Measurements from ENCODE around the gene KIAA0753.

The KIAA0753 gene

GRCh38 chr17:6640536-6641246, at the start of gene KIAA0753, which contains the start of gene TXNDC17:
TSS of gene KIAA0753 (minus strand) at chr17:6640711. CDS start at chr17:6635103, 5,608 bp downstream.
TSS of gene TXNDC17 (plus strand) at chr17:6641060. CDS start at chr17:6641083, 23 bp downstream.
- DNase-seq (ENCODE audit: low read depth, low spot score): no peak

- DNase-seq (ENCODE audit: low read depth, low spot score): no peak
These were observed 48.4 kb upstream of the KIAA0753 start for GRCh38 chr17:6688944-6689343.

GRCh38 chr17:6686026-6686425, 45.5 kb upstream of the KIAA0753 start:
- DNase-seq (ENCODE audit: low read depth, low spot score): no peak

DNA sequence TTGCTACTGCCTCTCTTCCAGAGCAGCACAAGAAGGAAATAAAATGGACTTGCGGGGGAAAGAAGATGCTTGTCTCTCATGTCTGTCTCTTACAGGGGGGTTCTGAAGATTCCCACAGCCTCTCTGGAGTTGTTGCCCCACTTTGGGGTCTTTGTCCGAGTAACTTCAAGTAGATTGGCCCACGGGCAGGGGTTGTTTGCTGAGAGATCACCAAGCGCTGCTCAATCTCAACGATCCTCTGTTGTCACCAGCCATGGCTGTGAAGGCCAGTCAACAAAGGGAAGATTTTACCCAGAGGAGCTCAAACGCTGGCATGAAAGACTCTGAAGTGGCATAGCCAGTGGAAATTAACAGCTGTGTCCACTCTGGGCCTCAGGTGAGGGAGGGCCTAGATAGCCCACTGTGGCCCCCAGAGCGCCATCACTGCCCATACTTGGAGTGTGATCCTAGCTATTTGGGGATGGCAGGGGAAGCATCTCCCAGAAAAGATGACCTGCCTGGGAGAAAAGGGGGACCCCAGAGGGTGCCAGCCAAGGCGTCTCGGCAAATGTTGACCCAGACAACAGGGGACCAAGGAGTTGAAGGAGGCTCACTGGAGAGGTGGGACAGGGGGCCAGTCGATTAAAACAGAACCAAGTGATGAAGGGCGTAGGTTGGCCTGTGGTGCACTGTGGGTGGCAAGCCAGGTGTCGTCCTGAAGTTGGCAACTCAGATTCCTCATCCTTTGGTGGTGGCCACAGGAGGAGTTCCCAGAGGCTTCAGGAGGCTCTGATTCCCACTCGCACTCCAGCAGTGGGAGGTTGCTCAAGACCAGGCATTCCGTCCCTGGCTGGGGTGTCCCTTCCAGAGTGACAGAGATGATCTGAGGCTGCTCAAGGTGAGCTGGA, 44.6 kb upstream of the KIAA0753 start:
- no peak for DNase-seq (ENCODE audit: low read depth, low spot score)

DNA sequence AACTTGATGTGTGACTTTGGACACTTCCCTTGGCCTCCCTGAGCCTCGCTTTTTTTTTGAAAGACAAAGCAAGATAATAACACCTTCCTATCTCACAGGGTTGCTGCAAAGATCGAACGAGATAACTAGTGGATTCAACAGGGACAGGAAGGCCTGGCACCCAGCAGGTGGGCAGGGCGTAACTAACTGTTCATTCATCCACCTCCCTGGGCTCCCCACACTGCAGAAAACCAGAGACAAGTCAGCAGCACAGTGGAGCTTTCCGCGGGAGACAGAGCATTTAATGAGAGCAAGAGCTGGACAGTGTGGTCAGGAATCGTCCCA, 43.9 kb upstream of the KIAA0753 start:
- DNase-seq (ENCODE audit: low read depth, low spot score): no peak

GRCh38 chr17:6683730-6684459, 43.4 kb upstream of the KIAA0753 start:
- DNase-seq (ENCODE audit: low read depth, low spot score): no peak

DNA sequence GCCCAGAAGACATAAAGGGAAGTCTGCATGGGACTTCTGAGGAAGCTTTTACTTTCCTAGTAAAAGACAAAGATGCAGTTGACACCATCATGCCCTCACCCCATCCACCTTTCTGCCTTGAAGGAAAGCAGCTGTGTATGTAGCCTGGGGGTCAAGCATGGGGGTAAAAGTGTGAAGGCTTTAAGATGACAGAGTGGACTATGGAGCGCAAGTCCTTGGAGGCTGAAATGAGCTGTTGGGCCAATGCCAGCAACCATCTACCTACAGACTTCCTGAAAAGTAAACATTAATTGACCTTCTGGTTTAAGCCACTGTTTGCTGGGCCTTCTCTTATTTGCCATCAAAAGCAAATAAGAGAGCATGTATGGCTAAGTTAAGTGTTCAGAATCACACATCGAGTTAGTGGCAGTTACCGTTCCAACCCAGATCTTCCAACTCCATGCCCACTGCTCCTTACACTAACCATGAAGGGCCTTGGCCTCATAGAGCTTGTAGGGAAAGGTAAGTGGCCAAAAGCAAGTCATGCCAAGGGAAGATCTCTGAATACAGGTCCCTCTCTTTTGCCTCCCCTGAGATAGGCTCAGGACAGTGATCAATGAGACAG, 42.7 kb upstream of the KIAA0753 start:
- no peak for DNase-seq (ENCODE audit: low read depth, low spot score)

- DNase-seq (ENCODE audit: low read depth, low spot score): no peak
These were observed 41.8 kb upstream of the KIAA0753 start for GRCh38 chr17:6682339-6682738.

DNA sequence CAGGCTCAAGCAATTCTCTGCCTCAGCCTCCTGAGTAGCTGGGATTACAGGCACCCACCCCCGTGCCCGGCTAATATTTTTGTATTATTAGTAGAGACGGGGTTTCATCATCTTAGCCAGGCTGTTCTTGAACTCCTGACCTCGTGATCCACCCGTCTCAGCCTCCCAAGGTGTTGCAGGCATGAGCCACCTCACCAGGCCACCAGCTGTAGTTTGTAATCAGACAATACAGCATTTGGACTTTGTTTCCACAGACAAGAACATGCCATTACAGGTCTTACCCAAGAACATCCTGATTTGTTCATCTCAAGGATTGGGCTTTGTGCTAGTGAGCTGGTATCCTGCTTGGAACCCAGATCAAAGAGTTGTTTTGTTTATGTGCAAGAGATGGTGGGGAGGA, 41.2 kb upstream of the KIAA0753 start:
- no peak for DNase-seq (ENCODE audit: low read depth, low spot score)

GRCh38 chr17:6681176-6681575, 40.7 kb upstream of the KIAA0753 start:
- no peak for DNase-seq (ENCODE audit: low read depth, low spot score)

DNA sequence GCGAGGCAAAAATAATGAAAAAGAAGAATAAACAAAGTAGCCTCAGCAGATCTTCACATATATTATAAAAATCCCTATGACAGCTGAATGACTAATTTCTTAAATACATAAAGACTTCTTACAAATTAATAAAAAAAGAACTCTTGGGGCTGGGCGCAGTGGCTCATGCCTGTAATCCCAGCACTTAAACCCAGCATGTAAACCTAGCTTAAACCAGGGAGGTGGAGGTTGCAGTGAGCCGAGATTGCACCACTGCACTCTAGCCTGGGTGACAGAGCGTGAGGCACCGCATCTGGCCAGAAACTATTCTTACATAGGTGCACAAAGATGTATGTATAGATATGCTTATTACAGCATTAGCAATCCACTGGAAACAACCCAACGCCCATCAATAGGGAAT, 38.7 kb upstream of the KIAA0753 start:
- DNase-seq (ENCODE audit: low read depth, low spot score): no peak

DNA sequence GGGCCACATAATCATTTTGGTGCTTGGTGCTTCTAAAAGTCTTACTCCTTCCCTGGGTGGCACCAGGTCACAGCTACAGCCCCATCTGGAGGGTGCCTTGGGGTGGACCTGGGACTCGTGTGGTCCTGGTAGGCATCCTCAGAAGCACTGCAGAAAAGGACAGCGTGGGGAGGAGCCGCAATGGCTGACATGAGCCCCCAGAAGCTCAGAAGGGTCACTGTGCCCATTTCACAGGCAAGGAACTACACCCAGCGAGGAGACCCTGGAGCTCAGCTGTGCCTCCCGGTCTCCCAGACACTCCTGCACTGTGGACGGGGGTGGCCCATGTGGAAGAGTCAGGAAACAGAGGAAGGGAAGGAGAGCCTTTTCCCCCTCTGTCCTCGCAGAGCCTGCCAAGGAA, 37.4 kb upstream of the KIAA0753 start:
- DNase-seq (ENCODE audit: low read depth, low spot score): no peak

- DNase-seq (ENCODE audit: low read depth, low spot score): no peak
These were observed 36.8 kb upstream of the KIAA0753 start for GRCh38 chr17:6677158-6677831.

DNA sequence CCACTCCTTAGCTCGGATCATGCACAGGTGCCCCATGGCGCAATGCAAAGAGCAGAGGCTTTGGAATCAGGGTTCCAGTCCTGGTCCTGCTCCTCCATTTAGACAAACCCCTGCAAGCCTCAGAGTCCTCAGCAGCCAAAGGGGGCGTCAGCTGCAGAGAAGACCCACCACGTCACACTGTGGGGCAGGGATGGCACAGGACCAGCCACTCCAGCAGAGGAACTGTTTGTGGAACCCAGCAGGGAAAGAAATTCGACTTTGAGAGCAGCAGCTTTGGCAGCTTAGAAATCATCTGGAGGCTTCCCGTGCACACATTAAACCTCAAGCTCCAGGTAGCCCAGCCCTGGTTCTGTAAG, 36.3 kb upstream of the KIAA0753 start:
- DNase-seq (ENCODE audit: low read depth, low spot score): no peak

GRCh38 chr17:6675201-6675825, 34.8 kb upstream of the KIAA0753 start:
- DNase-seq (ENCODE audit: low read depth, low spot score): no peak

DNA sequence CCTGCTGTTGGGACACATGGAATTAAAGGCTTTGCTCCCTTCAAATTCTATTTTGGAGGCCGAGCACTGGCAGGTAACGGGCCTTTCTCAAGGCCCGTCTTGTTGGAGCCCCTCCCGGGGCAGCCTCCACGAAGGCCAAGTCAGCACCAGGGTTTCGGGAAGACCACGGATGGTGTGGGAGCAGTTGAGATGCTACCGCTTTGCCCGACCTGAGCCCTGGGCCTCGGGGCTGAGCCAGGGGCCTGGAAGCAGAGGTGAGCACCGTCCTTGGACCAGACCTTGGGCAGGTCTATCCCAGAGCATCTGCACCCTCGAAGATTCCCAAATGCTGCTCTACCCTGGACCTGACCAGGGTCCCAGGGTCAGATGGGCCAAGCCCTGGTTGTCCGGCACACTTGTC, 34.1 kb upstream of the KIAA0753 start:
- DNase-seq (ENCODE audit: low read depth, low spot score): no peak

GRCh38 chr17:6671431-6671830, 30.9 kb upstream of the KIAA0753 start:
- no peak for DNase-seq (ENCODE audit: low read depth, low spot score)

GRCh38 chr17:6670999-6671398, 30.5 kb upstream of the KIAA0753 start:
- no peak for DNase-seq (ENCODE audit: low read depth, low spot score)

- DNase-seq (ENCODE audit: low read depth, low spot score): no peak
These were observed 30.1 kb upstream of the KIAA0753 start for GRCh38 chr17:6670571-6670970.

DNA sequence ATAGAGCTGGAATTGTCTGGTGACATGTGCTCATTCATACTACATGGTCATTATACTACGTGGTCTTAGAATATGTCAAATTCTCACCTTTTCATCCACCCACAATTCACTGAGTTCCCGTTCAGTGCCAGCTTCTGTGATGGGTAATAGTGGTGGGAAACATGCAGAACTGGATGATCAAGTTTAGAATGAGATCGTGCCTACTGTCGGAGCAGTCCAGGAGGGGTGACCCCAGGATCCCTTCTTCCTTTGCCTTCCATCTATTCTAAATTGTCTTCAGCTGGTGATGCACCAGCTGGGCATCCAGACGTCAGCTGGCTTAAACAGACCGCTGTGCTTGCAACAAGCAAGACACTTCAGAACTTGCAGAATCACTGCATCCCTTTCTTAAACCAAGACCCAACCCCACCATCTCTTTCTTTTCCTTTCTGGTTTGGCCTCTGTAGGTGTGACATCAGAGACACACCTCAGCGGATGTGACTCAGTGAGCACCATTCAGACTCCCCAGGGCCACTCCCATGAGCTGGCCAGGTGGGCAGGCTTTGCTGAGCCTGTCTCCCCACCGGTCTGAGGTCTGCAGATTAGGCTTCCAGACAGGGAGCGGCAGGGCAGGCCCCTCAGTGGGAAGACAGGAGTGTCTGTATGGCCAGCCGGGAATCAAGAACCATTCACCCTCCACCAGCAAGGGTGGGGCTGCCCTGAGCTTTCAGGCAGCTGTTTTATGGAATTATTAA, 29.1 kb upstream of the KIAA0753 start:
- DNase-seq (ENCODE audit: low read depth, low spot score): no peak
